Mucosa of stomach (tissue), 1 donor: ENCODE data around the gene KSR1.
"Not testable (repeated sequence)": the region's sequence is repeated elsewhere in the genome, so short reads cannot be mapped to it uniquely, and the experiment has no call there.

Source experiments
- H3K27me3 ChIP-seq: one replicate; pipeline ENCODE4 v1.7.0; 2013; ENCODE audit warnings: mild to moderate bottlenecking, low read length; ENCODE audit not compliant: control insufficient read depth, insufficient read depth
- H3K36me3 ChIP-seq: one replicate; pipeline ENCODE4 v1.7.0; 2013; ENCODE audit warnings: low read length; ENCODE audit not compliant: control insufficient read depth, insufficient read depth
- H3K4me1 ChIP-seq: one replicate; pipeline ENCODE4 v1.7.0; 2013; ENCODE audit warnings: mild to moderate bottlenecking, low read length; ENCODE audit not compliant: control insufficient read depth, insufficient read depth
- H3K4me3 ChIP-seq: one replicate; pipeline ENCODE4 v1.7.0; 2013; ENCODE audit warnings: low read length
- H3K9ac ChIP-seq: one replicate; pipeline ENCODE4 v1.7.0; 2013; ENCODE audit warnings: mild to moderate bottlenecking, low read length, moderate library complexity
- H3K9me3 ChIP-seq: one replicate; pipeline ENCODE4 v1.7.0; 2013; ENCODE audit warnings: mild to moderate bottlenecking, low read length, moderate library complexity; ENCODE audit not compliant: control insufficient read depth
- donor health status: Pancreatic carcinoma.

KSR1 gene

GRCh38 chr17:27419156-27419555 lies 37.1 kb upstream of the KSR1 start:
- Histone ChIP-seq H3K36me3 (no peaks in the 10 kb centered on the region), H3K4me1 (no peaks in the 10 kb centered on the region), H3K27me3 (no peaks in the 10 kb centered on the region), H3K4me3 (no peak overlapping the region), H3K9ac (no peak overlapping the region), H3K9me3 (no peaks in the 10 kb centered on the region)

DNA sequence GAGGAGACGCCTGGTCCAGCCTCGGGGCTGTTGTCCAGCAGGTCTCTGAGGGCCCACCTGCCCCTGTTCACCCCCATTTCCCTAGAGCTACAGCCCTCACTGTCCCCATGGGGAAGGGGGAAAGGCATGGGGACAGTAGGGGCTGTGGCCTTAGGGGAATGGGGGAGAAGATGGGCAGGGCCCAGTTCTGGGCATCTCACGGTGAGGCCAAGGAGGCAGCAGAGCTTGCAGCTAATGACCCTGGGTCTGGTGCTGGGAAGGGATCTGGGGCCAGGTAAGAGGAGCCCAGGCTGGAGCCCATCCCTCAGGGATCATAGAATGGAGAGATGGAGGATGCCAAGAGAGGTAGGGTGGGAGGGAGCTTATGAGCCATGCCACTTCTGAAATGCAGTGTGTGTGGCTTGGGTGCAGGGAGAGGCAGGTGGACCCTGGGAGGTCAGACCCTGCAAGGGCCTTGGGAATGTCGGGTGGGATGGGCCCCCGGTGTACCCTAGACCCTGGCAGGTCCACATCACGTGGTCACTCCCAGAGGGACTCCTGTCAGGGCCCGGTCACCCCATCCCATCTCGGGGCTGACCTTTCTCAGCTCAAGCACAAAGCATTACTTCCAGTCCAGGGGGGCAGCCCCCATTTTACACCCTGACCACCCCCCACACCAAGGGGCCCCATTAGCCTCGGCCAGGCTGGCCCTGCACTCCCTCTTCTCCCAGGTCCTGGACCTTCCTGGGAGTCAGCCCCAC lies 35.9 kb upstream of the KSR1 start:
- Histone ChIP-seq H3K27me3 (no peaks in the 10 kb centered on the region), H3K4me1 (no peaks in the 10 kb centered on the region), H3K36me3 (no peaks in the 10 kb centered on the region), H3K4me3 (no peak overlapping the region), H3K9me3 (no peaks in the 10 kb centered on the region), H3K9ac (no peak overlapping the region)

DNA sequence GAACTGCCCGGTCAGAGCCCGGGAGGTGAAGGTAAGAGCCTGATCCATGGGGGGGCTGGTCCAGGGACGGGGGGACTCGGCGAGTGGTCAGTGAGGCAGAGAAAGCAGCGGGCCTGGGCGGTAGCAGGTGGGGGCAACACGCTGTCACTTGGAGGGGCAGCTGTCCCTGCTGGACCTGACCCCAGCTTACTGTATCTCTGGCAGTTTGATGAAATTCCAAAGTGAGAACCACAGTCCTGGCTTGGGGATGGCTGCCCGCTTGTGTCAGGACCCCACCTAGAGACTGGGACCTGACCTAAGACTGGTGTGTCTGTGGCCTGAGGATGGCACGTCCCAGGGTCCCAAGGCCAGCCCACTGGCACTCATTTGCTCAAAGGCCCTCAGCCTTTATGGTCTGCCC lies 35.1 kb upstream of the KSR1 start:
- H3K4me1 ChIP-seq: no peaks in the 10 kb centered on the region
- H3K36me3 ChIP-seq: no peaks in the 10 kb centered on the region
- no peaks in the 10 kb centered on the region for H3K9me3 ChIP-seq
- H3K27me3 ChIP-seq: no peaks in the 10 kb centered on the region
- H3K4me3 ChIP-seq: no peak overlapping the region
- no peak overlapping the region for H3K9ac ChIP-seq

- not testable (repeated sequence) for H3K27me3 ChIP-seq, H3K9ac ChIP-seq, H3K36me3 ChIP-seq, H3K4me1 ChIP-seq, H3K9me3 ChIP-seq, H3K4me3 ChIP-seq
Observed at GRCh38 chr17:27421626-27422025, 34.6 kb upstream of the KSR1 start.

DNA sequence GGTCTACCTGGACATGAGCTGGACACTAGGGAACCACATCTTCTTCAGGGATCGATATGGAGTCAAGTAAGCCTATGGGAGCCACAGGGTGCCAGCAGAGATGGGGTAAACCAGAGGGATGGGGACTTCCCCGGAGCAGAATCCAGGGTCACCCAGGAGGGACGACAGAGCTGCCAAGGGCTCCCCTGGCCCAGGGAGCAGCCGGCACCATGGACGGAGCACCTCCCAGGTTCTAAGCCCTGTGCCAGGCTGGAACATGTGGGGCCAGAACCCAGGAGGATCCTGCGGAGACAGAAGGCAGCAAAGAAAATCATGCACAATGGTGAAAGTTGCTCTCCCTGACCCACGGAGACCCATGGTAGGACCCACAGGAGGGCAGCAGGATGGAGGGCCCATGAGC lies 33.6 kb upstream of the KSR1 start:
- Histone ChIP-seq H3K9me3 (no peaks in the 10 kb centered on the region), H3K27me3 (no peaks in the 10 kb centered on the region), H3K9ac (no peak overlapping the region), H3K4me3 (no peak overlapping the region), H3K36me3 (no peaks in the 10 kb centered on the region), H3K4me1 (no peaks in the 10 kb centered on the region)

- Histone ChIP-seq H3K4me3 (no peak overlapping the region), H3K27me3 (no peaks in the 10 kb centered on the region), H3K9ac (no peak overlapping the region), H3K4me1 (no peaks in the 10 kb centered on the region), H3K9me3 (no peaks in the 10 kb centered on the region), H3K36me3 (no peaks in the 10 kb centered on the region)
Observed at GRCh38 chr17:27423651-27424050, 32.6 kb upstream of the KSR1 start.

- Histone ChIP-seq H3K4me3 (no peak overlapping the region), H3K9ac (no peak overlapping the region), H3K9me3 (no peaks in the 10 kb centered on the region), H3K36me3 (no peaks in the 10 kb centered on the region), H3K4me1 (no peaks in the 10 kb centered on the region), H3K27me3 (no peaks in the 10 kb centered on the region)
Observed at GRCh38 chr17:27424516-27424915, 31.7 kb upstream of the KSR1 start.

DNA sequence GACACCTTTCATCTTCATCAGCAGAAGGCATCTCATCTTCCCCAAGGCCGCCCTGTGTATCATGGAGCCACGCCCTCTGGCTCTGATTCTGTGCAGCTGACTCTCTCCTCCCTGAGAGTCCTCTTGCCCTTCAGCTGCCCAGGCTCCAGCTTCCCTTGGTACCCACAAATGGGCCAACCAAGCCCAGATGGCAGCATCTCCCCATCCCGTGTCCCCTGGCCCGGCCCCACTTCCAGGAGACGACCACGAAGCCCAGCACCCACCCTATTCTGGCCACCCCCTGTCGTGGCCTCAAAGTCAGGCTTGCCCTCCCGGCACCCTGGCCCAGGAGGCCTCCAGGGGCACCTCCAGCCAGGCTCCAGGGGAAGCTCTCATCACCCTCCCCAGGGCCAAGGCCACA lies 31.3 kb upstream of the KSR1 start:
- no peaks in the 10 kb centered on the region for H3K27me3 ChIP-seq
- H3K9ac ChIP-seq: no peak overlapping the region
- no peaks in the 10 kb centered on the region for H3K36me3 ChIP-seq
- no peaks in the 10 kb centered on the region for H3K9me3 ChIP-seq
- H3K4me1 ChIP-seq: no peaks in the 10 kb centered on the region
- no peak overlapping the region for H3K4me3 ChIP-seq

- not testable (repeated sequence) for H3K4me3 ChIP-seq, H3K4me1 ChIP-seq, H3K27me3 ChIP-seq, H3K9me3 ChIP-seq, H3K9ac ChIP-seq, H3K36me3 ChIP-seq
Observed at GRCh38 chr17:27425571-27425970, 30.7 kb upstream of the KSR1 start.

GRCh38 chr17:27425991-27426390 lies 30.3 kb upstream of the KSR1 start:
- H3K9ac ChIP-seq: no peak overlapping the region

GRCh38 chr17:27426471-27426870 lies 29.8 kb upstream of the KSR1 start:
- not testable (repeated sequence) for H3K27me3 ChIP-seq, H3K9me3 ChIP-seq, H3K4me3 ChIP-seq, H3K36me3 ChIP-seq, H3K9ac ChIP-seq, H3K4me1 ChIP-seq

More at GRCh38 chr17:27425991-27426390, 30.3 kb upstream of the KSR1 start:
- Histone ChIP-seq H3K9me3 (no peaks in the 10 kb centered on the region), H3K4me3 (no peak overlapping the region), H3K36me3 (no peaks in the 10 kb centered on the region), H3K27me3 (no peaks in the 10 kb centered on the region), H3K4me1 (no peaks in the 10 kb centered on the region)

GRCh38 chr17:27427166-27427862 lies 28.9 kb upstream of the KSR1 start:
- not testable (repeated sequence) for H3K36me3 ChIP-seq, H3K27me3 ChIP-seq, H3K9ac ChIP-seq, H3K4me1 ChIP-seq, H3K4me3 ChIP-seq, H3K9me3 ChIP-seq
